ENCODE measurements around the gene DMRTA2. TPM values are rescaled to one million over a fixed set of nuclear protein-coding genes. Genes with fewer than 3 reads are reported as not detected.
A peak's percentile ranks its signal among the peaks of the same experiment; 100 is the strongest.

DMRTA2 gene
- total RNA-seq, result 1.2 TPM

- FAIRE-seq (no peak), DNase-seq (ENCODE audit: low spot score in 2 of 2) (peak; percentile 69 to 85)
Observed at GRCh38 chr1:50422946-50423669, at the start of gene DMRTA2. Gene DMRTA2, minus strand, starts transcription at chr1:50423443. Its CDS starts 1,907 bp downstream, at chr1:50421536.

- FAIRE-seq (no peak), DNase-seq (ENCODE audit: low spot score in 2 of 2) (no peak)
Observed at GRCh38 chr1:50471967-50472366, 48.7 kb upstream of the DMRTA2 start.

- FAIRE-seq (no peak), DNase-seq (ENCODE audit: low spot score in 2 of 2) (no peak)
Observed at GRCh38 chr1:50462964-50463363, 39.7 kb upstream of the DMRTA2 start.

- no peak for FAIRE-seq
- DNase-seq (ENCODE audit: low spot score in 2 of 2), result no peak
Observed at GRCh38 chr1:50458507-50458906, 35.3 kb upstream of the DMRTA2 start.

GRCh38 chr1:50454911-50455310 lies 31.7 kb upstream of the DMRTA2 start:
- DNase-seq (ENCODE audit: low spot score in 2 of 2) (no peak), FAIRE-seq (no peak)

- DNase-seq (ENCODE audit: low spot score in 2 of 2) (no peak), FAIRE-seq (no peak)
Observed at GRCh38 chr1:50453266-50453665, 30.0 kb upstream of the DMRTA2 start.

- FAIRE-seq, result no peak
- no peak for DNase-seq (ENCODE audit: low spot score in 2 of 2)
Observed at GRCh38 chr1:50452700-50453099, 29.5 kb upstream of the DMRTA2 start.

- DNase-seq (ENCODE audit: low spot score in 2 of 2), result no peak
- FAIRE-seq, result no peak
Observed at GRCh38 chr1:50450861-50451653, 27.8 kb upstream of the DMRTA2 start.

GRCh38 chr1:50447961-50448360 lies 24.7 kb upstream of the DMRTA2 start:
- FAIRE-seq (no peak), DNase-seq (ENCODE audit: low spot score in 2 of 2) (no peak)

GRCh38 chr1:50441183-50441582 lies 17.9 kb upstream of the DMRTA2 start:
- DNase-seq (ENCODE audit: low spot score in 2 of 2) (no peak), FAIRE-seq (no peak)

- FAIRE-seq (no peak), DNase-seq (ENCODE audit: low spot score in 2 of 2) (no peak)
Observed at GRCh38 chr1:50438945-50439344, 15.7 kb upstream of the DMRTA2 start.

- DNase-seq (ENCODE audit: low spot score in 2 of 2), result no peak
- FAIRE-seq, result no peak
Observed at GRCh38 chr1:50436489-50436888, 13.2 kb upstream of the DMRTA2 start.

GRCh38 chr1:50430010-50430405 lies 6.8 kb upstream of the DMRTA2 start:
- FAIRE-seq (no peak), DNase-seq (ENCODE audit: low spot score in 2 of 2) (no peak)

- FAIRE-seq (no peak), DNase-seq (ENCODE audit: low spot score in 2 of 2) (no peak)
Observed at GRCh38 chr1:50427818-50428779, 4.9 kb upstream of the DMRTA2 start.

- no peak for FAIRE-seq
- no peak for DNase-seq (ENCODE audit: low spot score in 2 of 2)
Observed at GRCh38 chr1:50427086-50427817, 4.0 kb upstream of the DMRTA2 start.

- DNase-seq (ENCODE audit: low spot score in 2 of 2), result no peak
- FAIRE-seq, result no peak
Observed at GRCh38 chr1:50426702-50427085, 3.5 kb upstream of the DMRTA2 start.

GRCh38 chr1:50426108-50426700 lies 3.0 kb upstream of the DMRTA2 start:
- FAIRE-seq, result no peak

GRCh38 chr1:50425376-50426107 lies 2.3 kb upstream of the DMRTA2 start:
- DNase-seq (ENCODE audit: low spot score in 2 of 2) (peak in 1 of 2 donors; percentile 28), FAIRE-seq (no peak)

More at GRCh38 chr1:50426108-50426700, 3.0 kb upstream of the DMRTA2 start:
- DNase-seq (ENCODE audit: low spot score in 2 of 2), result peak in 1 of 2 donors; percentile 22

- peak in 1 of 2 donors; percentile 25 for DNase-seq (ENCODE audit: low spot score in 2 of 2)
- FAIRE-seq, result no peak
Observed at GRCh38 chr1:50424884-50425375, 1.7 kb upstream of the DMRTA2 start.

All from frontal cortex (tissue), 4 donors.